H7 (cell line): ENCODE data around the gene BMP8B. TPM values are rescaled to one million over a fixed set of nuclear protein-coding genes. Genes with fewer than 3 reads are reported as not detected.
A peak's percentile ranks its signal among the peaks of the same experiment; 100 is the strongest.

Experiments used
- DNase-seq: peaks from one replicate; pipeline ENCODE4 v3.0.0; 2012
- H3K27me3 ChIP-seq: 2 replicates; pipeline ENCODE4 v1.6.0; 2011; ENCODE audit warnings: mild to moderate bottlenecking, low read length; ENCODE audit not compliant: control insufficient read depth, insufficient read depth
- H3K36me3 ChIP-seq: replicated peaks from 2 replicates; pipeline ENCODE4 v1.5.1; 2011; ENCODE audit warnings: low read length; ENCODE audit not compliant: control insufficient read depth, insufficient read depth
- H3K4me3 ChIP-seq: 2 replicates; pipeline ENCODE4 v1.5.1; 2011; ENCODE audit warnings: low read depth, mild to moderate bottlenecking, control low read depth, low read length, moderate library complexity; ENCODE audit not compliant: insufficient read depth
- total RNA-seq: library from RNA; depleted of rRNA; stranded (reverse); fragments of >200 nt; shearing (Covaris generic); gene quantifications from 2 replicates; pipeline ENCODE4 v1.2.3, GENCODE V29; 2014

BMP8B gene
- total RNA-seq, 1 experiment from 2014 or later, result 0.24 TPM

DNA sequence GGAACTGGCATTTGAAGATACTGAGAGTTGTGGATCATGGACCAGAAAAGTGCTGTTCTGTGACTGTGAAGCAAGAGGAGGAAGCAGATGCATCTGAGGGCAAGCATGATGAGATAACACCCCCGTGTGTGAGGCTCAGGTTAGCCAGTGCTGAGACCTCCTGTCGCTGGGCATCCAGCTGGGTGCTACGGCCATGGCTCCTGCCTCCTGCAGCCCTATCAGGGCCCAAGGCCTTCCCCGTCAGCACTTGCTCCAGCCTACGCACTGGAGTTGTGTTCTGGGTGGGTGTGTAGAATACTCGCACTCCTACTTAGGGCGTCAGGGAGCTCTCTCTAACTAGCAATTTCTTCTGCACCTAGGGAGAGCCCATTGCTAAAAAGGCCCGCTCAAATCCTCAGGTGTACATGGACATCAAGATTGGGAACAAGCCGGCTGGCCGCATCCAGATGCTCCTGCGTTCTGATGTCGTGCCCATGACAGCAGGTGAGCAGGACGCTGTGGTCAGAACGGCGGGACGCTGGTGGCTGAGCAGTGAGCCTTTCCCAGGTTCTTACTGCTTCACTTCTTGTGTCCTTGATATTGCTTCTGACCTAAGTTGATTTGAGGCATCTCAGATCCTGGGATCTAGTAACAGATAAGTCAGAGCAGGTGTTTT, 43.5 kb downstream of the BMP8B start:
- peaks cover 24% of the 10 kb centered on the region for H3K36me3 ChIP-seq
- DNase-seq, result no peak
- H3K27me3 ChIP-seq, result no peaks in the 10 kb centered on the region
- H3K4me3 ChIP-seq, result no peak overlapping the region

DNA sequence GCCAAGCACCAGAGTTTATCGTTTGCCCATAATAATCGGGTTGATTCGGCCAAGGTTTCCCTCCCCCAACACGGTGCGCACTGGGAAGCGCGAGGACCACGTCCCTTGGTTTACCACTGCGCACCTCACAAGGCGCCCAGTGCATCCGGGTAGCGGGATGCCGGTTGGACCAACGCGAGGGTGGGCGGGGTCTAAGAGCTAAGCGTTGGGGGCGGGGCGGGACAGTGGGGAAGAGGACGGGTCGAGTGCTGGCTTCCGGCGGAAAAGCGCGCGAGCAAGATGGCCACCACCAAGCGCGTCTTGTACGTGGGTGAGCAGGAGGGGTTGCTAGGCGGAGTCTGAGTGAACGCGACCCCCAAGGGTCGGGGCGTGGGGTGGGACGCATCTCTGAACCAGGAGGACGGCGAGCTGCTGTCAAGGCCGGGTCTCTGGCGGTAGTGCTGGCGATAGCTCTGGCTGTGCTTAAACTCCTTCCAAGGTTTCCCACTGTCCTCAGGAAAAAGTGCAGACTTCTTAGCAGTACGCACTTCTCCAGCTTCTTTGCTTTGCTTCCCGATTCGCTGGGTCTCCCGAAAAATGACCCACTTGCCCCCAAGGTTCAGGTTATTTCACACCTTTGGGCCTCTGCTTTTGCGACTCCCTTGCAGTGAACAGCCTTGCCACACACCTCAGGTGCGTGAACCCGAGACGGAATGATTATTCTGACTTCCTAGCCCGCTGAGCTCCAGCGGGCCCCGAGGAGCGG, 49.9 kb downstream of the BMP8B start, which contains the start of gene PPIE:
Gene PPIE (plus strand): TSS at position 261 of the 745 bp plus-strand sequence. CDS start 19 bp downstream, at position 280.
- Histone ChIP-seq H3K27me3 (peaks cover 25% of the 10 kb centered on the region), H3K4me3 (peak within 1 kb of the TSS; percentile 77), H3K36me3 (peaks cover 5% of the 10 kb centered on the region)
- peak; percentile 94 for DNase-seq

DNA sequence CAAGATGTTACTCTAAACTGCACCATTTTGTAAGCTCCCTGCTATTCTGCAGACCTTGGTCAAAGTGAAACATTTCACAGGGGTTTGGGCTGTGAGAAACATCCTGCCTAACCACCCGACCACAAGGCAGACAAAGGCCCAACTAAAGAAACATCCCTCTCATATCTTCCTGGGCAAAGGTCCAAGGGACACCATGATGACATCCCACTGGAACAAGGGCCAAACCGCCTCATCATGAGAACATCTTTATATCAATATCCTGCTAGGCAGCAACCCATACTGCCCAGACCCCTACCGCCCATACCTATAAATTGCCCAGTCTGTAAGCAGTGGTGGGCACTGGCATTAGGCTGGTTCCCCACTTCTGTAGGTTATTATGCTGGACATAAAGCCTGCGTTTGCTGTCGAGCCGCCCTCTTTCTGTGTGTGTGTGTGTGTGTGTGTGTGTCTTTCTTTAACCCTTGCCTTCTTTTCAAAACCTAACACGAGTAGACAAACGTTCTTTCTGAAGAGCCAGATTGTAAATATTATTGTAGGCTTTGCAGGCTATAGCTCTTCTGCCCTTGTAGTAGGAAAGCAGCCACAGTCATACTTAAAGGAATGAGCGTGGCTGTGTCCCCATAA, 51.0 kb downstream of the BMP8B start:
- Histone ChIP-seq H3K36me3 (no peaks in the 10 kb centered on the region), H3K4me3 (no peak overlapping the region), H3K27me3 (peaks cover 35% of the 10 kb centered on the region)
- no peak for DNase-seq

DNA sequence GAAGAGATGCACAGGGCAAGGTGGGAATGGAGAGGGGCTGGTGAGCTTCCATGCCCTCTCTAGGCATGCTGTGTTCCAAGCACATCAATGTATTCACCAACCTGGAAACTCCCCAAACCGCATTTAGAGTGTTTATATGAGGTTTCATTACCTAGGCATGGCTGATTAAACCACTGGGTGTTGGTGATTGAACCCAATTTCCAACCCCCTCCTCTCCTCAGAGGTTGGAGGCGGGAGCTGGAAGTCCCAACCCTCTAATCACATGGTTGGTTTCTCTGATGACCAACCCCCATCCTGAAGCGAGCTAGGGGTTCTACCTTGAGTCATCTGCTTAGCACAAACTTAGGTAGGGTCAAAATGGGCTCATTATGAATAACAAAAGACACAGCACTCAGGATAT, 52.9 kb downstream of the BMP8B start:
- peaks cover 50% of the 10 kb centered on the region for H3K27me3 ChIP-seq
- DNase-seq, result no peak
- H3K36me3 ChIP-seq, result no peaks in the 10 kb centered on the region
- no peak overlapping the region for H3K4me3 ChIP-seq

DNA sequence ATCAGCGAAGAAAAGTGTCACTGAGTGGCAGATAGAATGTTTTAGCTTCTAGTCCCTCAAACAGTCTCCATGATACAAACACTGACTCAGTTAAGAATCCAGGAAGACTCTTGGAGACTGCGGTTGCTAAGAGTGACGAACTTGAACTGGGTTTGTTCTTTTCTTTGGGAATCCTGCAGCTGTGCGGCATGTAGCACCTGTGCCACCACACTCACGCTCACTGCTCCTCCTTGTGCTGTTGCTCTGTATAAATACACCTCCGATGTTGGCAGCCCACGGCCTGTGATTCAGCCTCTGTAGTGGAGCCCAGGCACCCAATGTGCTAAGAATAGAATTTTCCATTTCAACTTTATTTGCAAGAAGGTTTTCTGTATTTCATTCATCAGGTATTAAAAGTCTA, 55.5 kb downstream of the BMP8B start:
- Histone ChIP-seq H3K4me3 (no peak overlapping the region), H3K36me3 (no peaks in the 10 kb centered on the region), H3K27me3 (peaks cover 74% of the 10 kb centered on the region)
- no peak for DNase-seq

DNA sequence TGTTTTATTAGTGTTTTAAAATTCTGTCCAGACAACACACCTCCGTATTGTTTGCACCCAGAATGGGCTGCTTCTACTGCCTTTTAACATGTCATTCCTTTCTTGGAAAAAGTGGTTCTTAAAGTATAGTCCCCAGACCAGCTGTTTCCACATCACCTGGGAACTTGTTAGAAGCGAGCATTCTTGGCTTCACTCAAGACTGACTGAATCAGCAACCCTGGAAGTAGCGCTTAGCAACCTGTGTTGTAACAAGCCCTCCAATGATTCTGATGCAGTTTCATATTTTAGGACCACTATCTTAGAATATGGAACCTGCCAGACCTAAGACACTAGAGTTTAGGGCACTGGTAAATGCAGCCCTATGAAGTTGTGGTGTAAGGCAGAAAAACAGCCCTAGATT, 55.9 kb downstream of the BMP8B start:
- no peak for DNase-seq
- H3K4me3 ChIP-seq, result no peak overlapping the region
- H3K27me3 ChIP-seq, result peaks cover 78% of the 10 kb centered on the region
- H3K36me3 ChIP-seq, result no peaks in the 10 kb centered on the region

DNA sequence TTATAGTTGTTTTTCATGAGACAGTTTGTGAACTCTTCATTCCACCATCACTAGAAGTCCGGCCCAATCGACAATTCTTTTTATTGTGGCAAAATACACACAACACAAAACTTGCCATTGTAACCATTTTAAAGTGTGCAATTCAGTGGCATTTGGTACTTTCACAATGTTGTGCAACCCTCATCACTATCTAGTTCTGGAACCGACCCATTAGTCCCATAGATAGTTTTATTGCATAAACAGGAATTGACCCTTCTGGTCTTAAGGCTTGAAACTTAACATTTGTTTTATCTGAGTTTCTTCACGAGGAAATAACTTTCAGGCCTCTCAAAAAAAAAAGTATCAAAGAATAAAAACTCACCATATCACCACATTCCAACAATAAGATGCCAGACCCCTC, 58.8 kb downstream of the BMP8B start:
- Histone ChIP-seq H3K27me3 (peaks cover 86% of the 10 kb centered on the region), H3K36me3 (no peaks in the 10 kb centered on the region), H3K4me3 (no peak overlapping the region)
- DNase-seq, result no peak

DNA sequence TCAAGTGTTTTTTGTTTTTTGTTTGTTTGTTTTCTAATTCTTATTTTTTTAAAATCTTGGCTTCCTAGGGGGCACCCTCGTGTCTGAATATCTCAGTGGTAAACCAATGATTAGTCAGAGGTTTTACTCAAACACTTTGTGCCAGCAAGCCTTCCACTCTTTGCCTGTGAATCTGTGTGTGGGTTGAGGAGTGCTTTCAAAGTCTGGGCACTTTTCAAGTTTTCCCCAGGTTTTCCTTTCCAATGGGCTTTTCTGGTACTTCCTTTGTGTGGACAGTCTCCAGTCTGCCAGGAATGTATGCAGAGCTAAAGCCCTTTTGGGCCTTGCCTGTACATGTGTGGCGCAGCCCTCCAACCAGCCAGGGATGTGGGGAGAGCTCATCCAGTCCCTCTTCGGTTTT, 59.6 kb downstream of the BMP8B start:
- DNase-seq, result no peak
- Histone ChIP-seq H3K4me3 (no peak overlapping the region), H3K27me3 (peaks cover 87% of the 10 kb centered on the region), H3K36me3 (no peaks in the 10 kb centered on the region)

DNA sequence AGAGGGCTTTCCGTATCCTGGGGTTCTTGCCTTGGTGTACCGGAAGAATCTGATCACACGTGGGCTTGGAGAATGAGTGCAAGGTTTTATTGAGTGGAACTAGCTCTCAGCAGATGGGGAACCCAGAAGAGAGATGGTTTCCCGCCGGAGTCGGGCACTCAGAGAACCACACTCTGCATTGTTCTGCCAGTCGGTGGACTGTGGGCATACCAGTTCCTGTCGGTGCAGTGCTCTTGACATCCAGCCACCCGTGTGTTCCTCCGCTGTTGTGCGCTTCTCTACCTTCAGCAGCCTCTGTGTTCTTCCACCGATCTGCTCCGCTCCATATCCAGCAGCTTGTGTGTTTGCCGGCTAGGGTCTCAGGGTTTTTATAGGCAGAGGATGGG, 60.7 kb downstream of the BMP8B start:
- H3K36me3 ChIP-seq, result no peaks in the 10 kb centered on the region
- no peak overlapping the region for H3K4me3 ChIP-seq
- peaks cover 85% of the 10 kb centered on the region for H3K27me3 ChIP-seq
- no peak for DNase-seq

DNA sequence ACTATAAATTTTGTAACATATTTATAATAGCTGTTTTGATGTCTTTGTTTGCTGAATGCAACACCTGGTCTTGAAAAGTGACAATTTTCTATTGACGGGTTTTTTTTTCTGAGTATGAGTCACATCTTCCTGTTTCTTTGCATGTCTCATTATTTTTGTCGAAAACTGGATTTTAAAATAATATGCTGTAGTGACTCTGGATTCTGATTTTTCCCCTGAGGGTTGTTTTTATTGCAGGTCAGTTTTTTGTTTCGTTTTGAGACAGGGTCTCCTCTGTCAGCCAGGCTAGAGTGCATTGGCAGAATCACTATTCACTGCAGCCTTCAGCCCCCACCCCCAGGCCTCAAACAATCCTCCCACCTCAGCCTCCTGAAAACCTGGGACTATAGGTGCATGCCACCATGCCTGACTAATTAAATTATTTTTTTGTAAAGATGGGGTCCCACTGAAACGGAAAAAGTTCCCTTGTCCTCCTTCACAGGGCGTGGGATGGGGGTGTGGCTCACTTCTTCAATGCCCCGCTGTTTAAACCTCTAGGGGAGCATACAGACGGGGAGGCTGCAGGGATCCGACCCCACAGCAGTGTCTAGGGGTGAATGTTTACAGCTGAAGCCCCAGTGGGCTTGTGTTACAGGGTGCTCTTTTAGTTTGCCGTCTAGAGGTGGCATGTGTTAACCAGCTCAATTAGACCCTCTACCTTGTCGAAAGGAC, 61.3 kb downstream of the BMP8B start:
- no peaks in the 10 kb centered on the region for H3K36me3 ChIP-seq
- DNase-seq, result no peak
- H3K27me3 ChIP-seq, result peaks cover 84% of the 10 kb centered on the region
- H3K4me3 ChIP-seq, result no peak overlapping the region

DNA sequence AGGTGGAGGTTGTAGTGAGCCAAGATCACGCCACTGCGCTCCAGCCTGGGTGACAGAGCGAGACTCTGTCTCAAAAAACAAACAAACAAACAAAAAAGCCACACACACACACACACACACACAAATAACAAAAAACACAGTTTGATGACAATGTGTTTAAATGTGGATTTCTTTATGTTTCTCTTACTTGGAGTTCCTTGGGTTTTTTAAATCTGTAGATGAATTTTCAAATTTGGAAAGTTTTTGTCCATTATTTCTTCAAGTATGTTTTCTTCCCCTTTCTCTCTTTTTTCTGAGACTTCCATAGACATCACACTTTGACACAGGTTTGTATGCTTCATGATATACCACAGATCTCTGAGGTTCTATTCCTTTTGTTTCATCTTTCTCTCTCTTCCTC, 62.1 kb downstream of the BMP8B start:
- DNase-seq, result no peak
- H3K27me3 ChIP-seq, result peaks cover 88% of the 10 kb centered on the region

DNA sequence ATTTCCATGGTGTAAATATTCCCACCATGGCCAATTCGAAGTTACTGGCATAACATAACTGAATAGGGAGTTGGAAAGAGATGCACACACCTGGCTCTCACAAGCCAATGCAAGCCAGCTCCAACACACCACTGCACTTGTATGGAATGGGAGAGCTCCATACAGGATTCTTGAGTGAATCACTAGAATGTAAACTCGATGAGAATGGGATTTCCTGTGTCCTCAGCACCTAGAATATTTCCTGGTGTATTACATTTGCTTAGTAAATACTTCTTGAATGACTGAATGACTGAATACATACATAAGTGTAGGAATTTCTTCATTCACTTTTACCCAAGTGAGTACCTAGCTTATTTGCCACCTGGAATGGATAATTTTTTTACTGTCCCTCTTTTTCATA, 66.2 kb downstream of the BMP8B start:
- Histone ChIP-seq H3K4me3 (no peak overlapping the region), H3K36me3 (no peaks in the 10 kb centered on the region), H3K27me3 (peaks cover 84% of the 10 kb centered on the region)
- DNase-seq, result no peak

More for the DNA sequence above, 62.1 kb downstream of the BMP8B start:
- H3K4me3 ChIP-seq, result no peak overlapping the region
- H3K36me3 ChIP-seq, result no peaks in the 10 kb centered on the region

DNA sequence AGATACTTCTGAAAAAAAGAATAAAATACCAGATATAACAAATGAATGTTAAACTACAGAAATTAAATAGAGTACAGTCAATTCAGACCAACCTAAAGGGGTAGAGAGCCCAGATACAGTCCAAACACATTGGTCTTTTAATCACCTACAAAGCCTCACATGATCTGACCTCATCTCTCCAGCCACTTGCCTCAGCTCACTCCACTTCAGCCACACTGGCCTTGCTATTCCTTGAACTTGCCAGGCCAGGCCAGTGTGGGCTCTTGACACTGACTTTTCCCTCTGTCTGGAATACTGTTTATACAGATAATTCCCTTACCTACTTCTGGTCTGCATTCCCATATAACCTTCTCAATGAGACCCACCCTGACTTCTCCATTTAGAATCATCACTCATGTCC, 67.0 kb downstream of the BMP8B start:
- Histone ChIP-seq H3K27me3 (peaks cover 85% of the 10 kb centered on the region), H3K4me3 (no peak overlapping the region), H3K36me3 (no peaks in the 10 kb centered on the region)
- no peak for DNase-seq

DNA sequence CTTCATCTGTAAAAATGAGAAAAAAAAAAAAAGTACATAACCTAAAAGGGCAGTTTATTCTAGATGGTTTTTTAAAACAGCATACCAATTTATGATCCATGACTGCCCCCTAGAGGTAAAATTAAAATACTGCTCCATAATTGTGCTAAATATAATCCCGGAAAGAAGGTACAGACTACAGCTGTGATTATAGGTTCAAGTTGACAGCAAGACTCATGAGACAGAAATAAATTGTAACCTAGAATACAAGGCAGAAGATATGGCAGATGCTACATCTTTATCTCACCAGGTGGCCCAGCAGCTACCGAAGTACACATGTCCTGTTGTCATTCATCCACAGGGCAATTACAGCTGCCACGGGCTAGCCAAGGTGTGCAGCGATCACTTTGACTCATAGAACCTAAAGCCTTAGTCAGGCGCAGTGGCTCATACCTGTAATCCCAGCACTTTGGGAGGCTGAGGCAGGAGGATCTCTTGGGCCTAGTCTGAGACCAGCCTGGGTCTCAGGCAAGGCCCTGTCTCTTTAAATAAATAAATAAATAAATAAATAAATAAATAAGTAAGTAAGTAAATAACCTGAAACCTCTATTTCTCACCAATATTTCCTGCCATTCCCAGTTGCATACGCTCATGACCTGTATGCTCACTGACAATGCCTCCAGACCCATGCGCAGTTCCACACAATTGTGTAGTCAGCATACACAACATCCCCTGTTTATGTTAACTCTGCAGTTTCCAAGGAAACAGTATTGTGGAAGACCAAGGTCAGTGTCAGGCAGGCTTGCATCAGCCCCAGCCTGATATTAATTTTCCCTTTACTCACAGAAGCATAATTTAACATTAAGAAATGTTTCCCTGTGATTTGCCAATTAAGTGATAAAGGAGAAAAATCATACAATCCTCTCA, 68.3 kb downstream of the BMP8B start:
- no peaks in the 10 kb centered on the region for H3K36me3 ChIP-seq
- peaks cover 87% of the 10 kb centered on the region for H3K27me3 ChIP-seq
- DNase-seq, result no peak

More for the DNA sequence above, 68.3 kb downstream of the BMP8B start:
- H3K4me3 ChIP-seq, result no peak overlapping the region
